Effector memory CD4-positive, alpha-beta T cell (primary cell): ENCODE measurements around the gene DHRS12.

Experiments
- DNase-seq, 3 donors: peaks; one replicate each; pipeline ENCODE4 v3.0.0-alpha.2; 2020
- H3K27ac ChIP-seq: 2 replicates; pipeline ENCODE4 v1.7.0; 2013; ENCODE audit warnings: mild to moderate bottlenecking, low read length, moderate library complexity; ENCODE audit not compliant: insufficient read depth, poor library complexity, severe bottlenecking
- H3K27me3 ChIP-seq: replicated peaks from 2 replicates; pipeline ENCODE4 v1.7.0; 2013; ENCODE audit warnings: mild to moderate bottlenecking, low read length; ENCODE audit not compliant: insufficient read depth, control insufficient read depth, poor library complexity, severe bottlenecking
- H3K36me3 ChIP-seq: 2 replicates; pipeline ENCODE4 v1.7.0; 2013; ENCODE audit warnings: mild to moderate bottlenecking, low read length, moderate library complexity; ENCODE audit not compliant: control insufficient read depth, insufficient read depth
- H3K4me1 ChIP-seq: 2 replicates; pipeline ENCODE4 v1.7.0; 2013; ENCODE audit warnings: low read length, mild to moderate bottlenecking; ENCODE audit not compliant: control insufficient read depth, insufficient read depth, poor library complexity, severe bottlenecking
- H3K4me3 ChIP-seq: 2 replicates; pipeline ENCODE4 v1.7.0; 2013; ENCODE audit warnings: low read length, low read depth, mild to moderate bottlenecking; ENCODE audit not compliant: insufficient read depth, poor library complexity, severe bottlenecking
- H3K9me3 ChIP-seq: 2 replicates; pipeline ENCODE4 v1.7.0; 2013; ENCODE audit warnings: mild to moderate bottlenecking, low read length, moderate library complexity; ENCODE audit not compliant: control insufficient read depth

Gene DHRS12

DNA sequence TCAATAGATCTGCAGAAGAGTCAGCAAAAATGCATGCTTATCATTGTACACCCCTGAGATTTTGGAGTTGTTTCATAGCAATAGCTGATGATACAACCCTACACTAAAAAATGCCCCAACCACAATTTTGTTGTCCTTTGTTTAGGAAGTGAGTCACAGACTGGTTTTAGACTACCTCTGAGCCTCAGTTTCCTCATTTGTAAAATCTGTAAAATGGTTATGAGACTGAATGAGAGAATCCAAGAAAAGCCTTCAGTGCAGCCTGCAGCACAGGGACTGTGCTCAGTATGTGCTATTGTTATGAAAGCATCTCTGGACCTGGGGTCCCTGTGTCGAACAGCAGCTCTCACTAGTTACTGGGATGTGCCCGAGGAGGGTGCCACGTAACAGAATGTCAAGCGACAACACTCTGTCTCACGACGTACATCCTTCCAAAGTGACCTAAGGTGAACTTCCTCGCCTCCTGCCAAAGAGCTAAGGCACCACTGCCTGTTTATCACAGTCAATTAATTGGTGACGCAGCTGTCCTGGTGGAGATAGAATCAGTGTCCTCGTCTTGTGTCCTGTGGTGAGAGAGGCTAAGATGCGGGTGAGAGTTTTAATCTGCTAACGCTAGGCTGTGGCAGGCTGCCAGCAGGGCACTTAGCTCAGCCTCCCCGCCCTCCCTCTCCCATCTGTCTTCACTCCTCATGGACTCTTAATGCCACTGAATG lies 18.1 kb downstream of the DHRS12 start:
- H3K9me3 ChIP-seq: no peaks in the 10 kb centered on the region
- H3K27ac ChIP-seq: no peak overlapping the region
- peaks cover 14% of the 10 kb centered on the region for H3K36me3 ChIP-seq
- H3K27me3 ChIP-seq: no peaks in the 10 kb centered on the region
- H3K4me3 ChIP-seq: no peak overlapping the region
- no peaks in the 10 kb centered on the region for H3K4me1 ChIP-seq
- DNase-seq: no peak

DNA sequence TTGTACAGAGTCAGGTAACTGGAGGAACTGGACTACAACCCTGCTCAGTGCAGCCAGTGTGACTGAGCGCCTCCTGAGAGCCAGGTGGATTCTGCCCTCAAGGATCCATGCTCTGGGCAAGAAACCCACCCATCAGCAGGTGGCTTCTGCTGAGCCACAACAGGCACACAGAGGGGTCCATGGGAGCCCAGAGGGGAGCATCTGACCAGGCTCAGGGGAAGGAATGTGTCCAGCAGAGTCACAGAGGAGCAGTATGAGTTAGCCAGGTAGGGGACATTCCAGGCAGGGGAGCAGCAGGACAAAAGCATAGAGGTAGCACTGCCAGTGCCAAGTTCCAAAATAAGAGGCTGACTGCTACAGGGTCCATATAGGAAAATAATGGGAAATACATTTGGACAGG lies 19.9 kb downstream of the DHRS12 start:
- no peaks in the 10 kb centered on the region for H3K9me3 ChIP-seq

DNA sequence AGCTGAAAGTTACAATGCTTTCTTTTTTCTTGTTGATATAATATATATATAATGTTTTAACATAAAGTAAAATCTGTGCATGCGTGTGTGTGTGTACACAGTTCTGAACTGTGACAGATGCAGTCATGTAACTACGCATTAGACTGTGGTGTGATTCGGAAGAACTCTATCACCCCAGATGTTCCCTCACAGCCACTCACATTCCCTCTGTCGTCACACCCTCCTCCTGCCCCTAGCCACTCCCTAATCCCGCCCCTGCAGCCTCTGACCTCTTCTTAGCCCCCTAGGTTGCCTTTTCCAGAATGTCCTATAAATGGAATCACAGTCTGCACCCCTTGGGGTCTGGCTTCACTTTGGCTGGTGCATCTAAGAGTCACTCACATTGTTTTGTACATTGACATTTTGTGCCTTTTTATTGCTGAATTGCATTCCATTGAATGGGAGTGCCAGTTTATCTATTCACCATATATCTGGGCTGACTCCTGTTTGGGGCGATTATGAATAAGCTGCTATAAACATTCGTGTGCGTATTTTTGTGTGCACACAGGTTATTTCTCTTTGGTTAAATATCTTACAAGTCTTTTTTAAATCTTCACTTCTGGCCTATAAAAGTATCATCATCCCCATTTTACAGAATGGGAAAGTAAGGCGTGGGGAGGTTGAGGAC lies 20.4 kb downstream of the DHRS12 start:
- H3K4me1 ChIP-seq: no peaks in the 10 kb centered on the region
- H3K9me3 ChIP-seq: no peaks in the 10 kb centered on the region
- peaks cover 10% of the 10 kb centered on the region for H3K36me3 ChIP-seq
- DNase-seq: no peak
- no peak overlapping the region for H3K4me3 ChIP-seq
- no peaks in the 10 kb centered on the region for H3K27me3 ChIP-seq
- no peak overlapping the region for H3K27ac ChIP-seq

More for the DNA sequence above, 19.9 kb downstream of the DHRS12 start:
- no peak overlapping the region for H3K27ac ChIP-seq
- H3K4me1 ChIP-seq: no peaks in the 10 kb centered on the region
- peaks cover 10% of the 10 kb centered on the region for H3K36me3 ChIP-seq
- DNase-seq: no peak
- no peak overlapping the region for H3K4me3 ChIP-seq
- no peaks in the 10 kb centered on the region for H3K27me3 ChIP-seq

DNA sequence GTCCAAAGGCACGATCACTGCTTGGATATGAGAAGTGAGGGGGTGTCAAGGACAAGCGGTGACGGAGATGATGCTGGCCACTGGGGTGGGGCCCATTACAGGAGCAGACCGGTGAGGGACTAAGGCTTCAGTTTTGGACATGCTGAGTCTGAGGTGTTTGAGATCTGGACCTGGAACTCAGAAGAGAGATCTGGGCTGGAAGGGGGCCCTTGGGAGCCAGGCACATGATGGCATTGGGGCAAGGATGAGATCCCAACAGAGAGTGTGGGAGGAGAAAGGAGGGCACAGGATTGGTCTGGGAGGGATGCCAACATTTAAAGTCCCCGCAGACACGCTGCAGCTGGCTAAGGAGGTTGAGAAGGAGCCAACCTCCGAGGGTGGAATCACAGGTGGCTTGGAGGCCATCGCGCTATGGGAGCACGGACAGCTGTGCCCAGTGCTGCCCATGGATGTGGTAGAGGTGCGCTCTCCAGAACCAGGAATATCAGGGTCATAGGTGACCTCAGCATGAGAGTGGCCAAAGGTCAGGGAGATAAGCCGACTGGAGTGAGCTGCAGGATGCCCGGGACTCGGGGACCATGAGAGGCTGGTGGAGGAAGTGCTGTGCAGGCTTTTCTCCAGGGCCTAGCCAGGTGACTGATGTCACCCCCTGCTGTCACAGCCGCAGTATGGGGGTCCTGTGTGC lies 21.8 kb downstream of the DHRS12 start:
- Histone ChIP-seq H3K4me1 (no peaks in the 10 kb centered on the region), H3K36me3 (peaks cover 10% of the 10 kb centered on the region), H3K4me3 (no peak overlapping the region)

DNA sequence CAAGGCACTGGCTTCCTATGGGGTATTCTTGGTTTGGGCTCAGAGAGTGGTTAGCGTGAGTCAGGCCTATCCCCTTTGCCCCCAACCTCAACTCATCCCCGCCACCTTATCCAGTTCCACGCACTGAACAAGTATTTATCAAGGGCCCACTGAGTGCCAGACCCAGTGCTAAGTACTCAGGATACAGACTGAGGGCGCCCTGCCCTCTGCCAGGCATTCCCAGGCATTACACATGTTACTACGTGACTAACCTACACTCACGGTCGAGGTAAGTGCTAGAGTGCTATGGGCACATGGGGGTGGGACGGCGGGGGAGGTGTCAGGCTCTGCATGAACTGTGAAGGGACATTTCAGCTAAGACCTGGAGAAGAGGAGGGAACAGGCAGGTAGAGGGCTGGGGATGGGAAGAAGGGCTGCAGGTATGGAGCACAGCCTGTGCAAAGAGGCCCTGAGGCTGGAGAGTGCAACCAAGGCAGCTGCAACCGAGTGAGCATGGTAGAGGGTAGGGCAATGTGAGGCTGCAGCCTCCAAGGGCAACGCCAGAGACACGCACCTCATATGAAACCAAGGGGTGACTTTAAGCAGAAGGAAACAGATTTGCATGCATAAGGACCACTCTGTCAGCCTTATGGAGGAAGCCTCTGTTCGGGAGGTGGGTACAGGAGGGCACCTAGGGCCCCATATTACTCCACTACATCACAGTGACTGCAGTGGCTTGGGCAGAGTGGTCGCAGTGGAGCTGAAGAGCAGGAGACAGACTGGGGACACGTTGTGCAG lies 22.5 kb downstream of the DHRS12 start:
- peaks cover 7% of the 10 kb centered on the region for H3K36me3 ChIP-seq
- DNase-seq: no peak
- no peaks in the 10 kb centered on the region for H3K4me1 ChIP-seq
- H3K27ac ChIP-seq: no peak overlapping the region
- no peaks in the 10 kb centered on the region for H3K9me3 ChIP-seq
- no peaks in the 10 kb centered on the region for H3K27me3 ChIP-seq
- no peak overlapping the region for H3K4me3 ChIP-seq

More for the DNA sequence above, 21.8 kb downstream of the DHRS12 start:
- Histone ChIP-seq H3K27me3 (no peaks in the 10 kb centered on the region), H3K9me3 (no peaks in the 10 kb centered on the region), H3K27ac (no peak overlapping the region)
- DNase-seq: no peak

DNA sequence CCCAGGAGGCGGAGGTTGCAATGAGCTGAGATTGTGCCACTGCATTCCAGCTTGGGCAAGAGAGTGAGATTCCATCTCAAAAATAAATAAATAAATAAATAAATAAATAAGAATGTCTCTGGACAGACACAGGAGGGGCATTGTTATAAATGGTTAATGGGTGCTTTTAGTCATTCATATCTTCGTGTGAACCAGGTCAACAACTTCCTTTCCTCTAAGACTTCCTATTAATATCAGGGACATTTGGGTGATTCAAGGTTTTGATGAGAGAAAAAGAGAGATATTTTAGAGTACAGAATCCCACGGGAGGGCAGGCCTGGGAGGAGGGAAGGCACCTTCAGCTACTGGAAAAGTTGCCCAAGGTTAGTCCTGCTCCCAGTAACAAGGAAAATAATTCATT lies 23.9 kb downstream of the DHRS12 start:
- Histone ChIP-seq H3K4me3 (no peak overlapping the region), H3K36me3 (peaks cover 7% of the 10 kb centered on the region), H3K27me3 (no peaks in the 10 kb centered on the region), H3K4me1 (no peaks in the 10 kb centered on the region), H3K9me3 (no peaks in the 10 kb centered on the region), H3K27ac (no peak overlapping the region)
- no peak for DNase-seq

DNA sequence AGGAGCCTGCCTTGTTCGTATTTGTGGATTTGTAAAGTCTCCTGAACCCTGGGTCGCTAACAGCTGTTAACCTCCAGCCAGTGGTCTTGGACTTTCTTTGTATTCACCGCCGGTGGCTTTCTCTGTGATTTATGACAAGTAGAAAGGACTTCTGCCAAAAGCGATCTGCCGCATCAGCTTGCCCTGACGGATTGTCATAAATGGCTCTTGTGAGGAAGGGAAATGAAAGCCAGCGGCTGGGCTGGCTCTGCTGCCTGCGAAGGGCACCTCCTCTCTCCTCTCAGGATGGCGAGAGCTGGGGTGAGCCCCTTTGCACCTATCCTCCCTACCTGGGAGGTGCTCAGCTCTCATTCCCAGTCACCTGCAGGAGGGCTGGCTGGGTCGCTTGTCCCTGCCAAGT lies 25.6 kb downstream of the DHRS12 start:
- no peak for DNase-seq
- Histone ChIP-seq H3K27ac (no peak overlapping the region), H3K9me3 (no peaks in the 10 kb centered on the region), H3K4me3 (no peak overlapping the region), H3K36me3 (peaks cover 7% of the 10 kb centered on the region), H3K4me1 (no peaks in the 10 kb centered on the region), H3K27me3 (no peaks in the 10 kb centered on the region)

DNA sequence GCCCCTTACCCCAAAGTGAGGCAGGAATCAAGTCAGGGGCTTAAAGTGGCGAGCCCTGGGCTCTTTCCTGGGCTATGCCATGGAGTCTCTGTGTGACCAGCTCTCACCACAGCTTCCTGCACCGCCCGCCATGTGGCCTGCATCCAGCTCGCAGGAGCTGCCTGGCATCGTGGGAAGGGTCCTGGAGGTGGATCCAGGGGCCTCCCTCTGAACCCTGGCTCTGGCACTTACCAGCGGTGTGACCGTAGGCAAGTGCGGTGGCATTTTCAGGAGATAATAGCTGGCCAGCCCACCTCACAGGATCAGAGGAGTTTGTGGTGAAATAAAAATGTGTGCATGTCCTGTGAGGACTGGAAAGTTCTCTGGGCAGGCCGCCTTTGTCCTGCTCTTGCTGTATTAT lies 26.0 kb downstream of the DHRS12 start:
- H3K27ac ChIP-seq: no peak overlapping the region
- H3K36me3 ChIP-seq: peaks cover 7% of the 10 kb centered on the region
- no peaks in the 10 kb centered on the region for H3K4me1 ChIP-seq
- no peaks in the 10 kb centered on the region for H3K9me3 ChIP-seq
- H3K27me3 ChIP-seq: no peaks in the 10 kb centered on the region
- H3K4me3 ChIP-seq: no peak overlapping the region
- DNase-seq: no peak

DNA sequence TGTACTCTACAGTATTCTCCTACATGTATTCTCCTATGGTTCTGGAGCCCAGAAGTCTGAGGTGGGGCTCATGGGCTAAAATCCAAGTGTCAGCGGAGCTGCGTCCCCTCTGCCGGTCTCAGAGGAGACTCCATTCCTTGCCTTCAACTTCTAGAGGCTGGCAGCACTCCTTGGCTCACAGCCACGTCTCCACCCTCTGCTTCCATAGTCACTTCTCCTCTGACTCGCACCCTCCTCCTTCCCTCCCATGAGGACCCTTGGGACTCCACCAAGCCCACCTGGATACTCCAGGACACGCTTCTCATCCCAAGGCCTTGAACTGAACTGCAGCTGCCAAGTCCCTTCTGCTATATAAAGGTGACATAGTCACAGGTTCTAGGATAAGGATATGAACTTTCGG lies 27.8 kb downstream of the DHRS12 start:
- Histone ChIP-seq H3K27ac (no peak overlapping the region), H3K9me3 (no peaks in the 10 kb centered on the region), H3K27me3 (no peaks in the 10 kb centered on the region), H3K36me3 (peaks cover 7% of the 10 kb centered on the region), H3K4me3 (no peak overlapping the region), H3K4me1 (no peaks in the 10 kb centered on the region)
- no peak for DNase-seq
